Calu3 (cell line): ENCODE data around the gene NEDD4L. TPM values are rescaled to one million over a fixed set of nuclear protein-coding genes. Genes with fewer than 3 reads are reported as not detected.
A peak's percentile ranks its signal among the peaks of the same experiment; 100 is the strongest.

Experiments used
- BruUV-seq: library from RNA; stranded (reverse); fragments of 400-500 nt; replicated peaks from 2 replicates; lab custom pipeline; 2021; lab: Mats Ljungman, UMichigan
- CTCF ChIA-PET: fragments of 300-600 bp; sonication (Branson Sonifier 250); formaldehyde crosslinking; loops from one replicate; lab custom pipeline; 2022; ENCODE audit warnings: antibody characterized with exemption; lab: Charles Lee
- DNase-seq: peaks from one replicate; pipeline ENCODE4 v3.0.0; 2022
- H3K27ac Mint-ChIP-seq: one replicate; pipeline ENCODE4 v1.8.0; 2022; ENCODE audit warnings: mixed read lengths; ENCODE audit not compliant: unreplicated experiment
- H3K27me3 Mint-ChIP-seq: one replicate; pipeline ENCODE4 v1.8.0; 2022; ENCODE audit warnings: mixed read lengths; ENCODE audit not compliant: unreplicated experiment
- H3K36me3 Mint-ChIP-seq: one replicate; pipeline ENCODE4 v1.8.0; 2022; ENCODE audit warnings: mild to moderate bottlenecking, moderate library complexity, mixed read lengths; ENCODE audit not compliant: insufficient read depth, unreplicated experiment
- H3K4me1 Mint-ChIP-seq: one replicate; pipeline ENCODE4 v1.8.0; 2022; ENCODE audit warnings: mild to moderate bottlenecking, low read depth, mixed read lengths; ENCODE audit not compliant: unreplicated experiment
- H3K4me3 Mint-ChIP-seq: one replicate; pipeline ENCODE4 v1.8.0; 2022; ENCODE audit warnings: mild to moderate bottlenecking, low read depth, moderate library complexity, mixed read lengths; ENCODE audit not compliant: unreplicated experiment
- H3K9me3 Mint-ChIP-seq: one replicate; pipeline ENCODE4 v1.8.0; 2022; ENCODE audit warnings: low read depth, mixed read lengths; ENCODE audit not compliant: unreplicated experiment
- CTCF ChIP-seq: fragments of 200-600 bp; IDR thresholded peaks from one replicate; pipeline ENCODE4 v1.8.0; 2022; ENCODE audit warnings: antibody characterized with exemption; ENCODE audit not compliant: unreplicated experiment
- intact Hi-C: fragments of 100-400 bp; cut with micrococcal nuclease; formaldehyde crosslinking; loops from one replicate; pipeline ENCODE4 v1.10.0; 2022; ENCODE audit not compliant: unreplicated experiment
- total RNA-seq: library from RNA; stranded (reverse); gene quantifications from 2 replicates; pipeline ENCODE4 v1.2.3, GENCODE V29; 2022

NEDD4L gene
- total RNA-seq, 1 experiment from 2014 or later = 213 TPM

- peak overlapping the region; percentile 30 for H3K27ac Mint-ChIP-seq
- intact Hi-C loops = no loop called here
- DNase-seq = no peak
- H3K4me1 Mint-ChIP-seq = peaks cover 43% of the 10 kb centered on the region
- H3K9me3 Mint-ChIP-seq = no peaks in the 10 kb centered on the region
- no peak for TF ChIP-seq CTCF
- H3K36me3 Mint-ChIP-seq = peaks cover 48% of the 10 kb centered on the region
- CTCF ChIA-PET = no interaction called here
- no peaks in the 10 kb centered on the region for H3K27me3 Mint-ChIP-seq
- BruUV-seq = no TSS peak
- no peak overlapping the region for H3K4me3 Mint-ChIP-seq
Measured at GRCh38 chr18:58243401-58243800, 199.4 kb downstream of the NEDD4L start.

- no peaks in the 10 kb centered on the region for H3K27me3 Mint-ChIP-seq
- no peak for DNase-seq
- no peak overlapping the region for H3K4me3 Mint-ChIP-seq
- peaks cover 38% of the 10 kb centered on the region for H3K36me3 Mint-ChIP-seq
- no TSS peak for BruUV-seq
- no peak for TF ChIP-seq CTCF
- H3K9me3 Mint-ChIP-seq = no peaks in the 10 kb centered on the region
- CTCF ChIA-PET = no interaction called here
- peaks cover 8% of the 10 kb centered on the region for H3K4me1 Mint-ChIP-seq
- intact Hi-C loops = no loop called here
- no peak overlapping the region for H3K27ac Mint-ChIP-seq
Measured at GRCh38 chr18:58247363-58247834, 203.4 kb downstream of the NEDD4L start.

DNA sequence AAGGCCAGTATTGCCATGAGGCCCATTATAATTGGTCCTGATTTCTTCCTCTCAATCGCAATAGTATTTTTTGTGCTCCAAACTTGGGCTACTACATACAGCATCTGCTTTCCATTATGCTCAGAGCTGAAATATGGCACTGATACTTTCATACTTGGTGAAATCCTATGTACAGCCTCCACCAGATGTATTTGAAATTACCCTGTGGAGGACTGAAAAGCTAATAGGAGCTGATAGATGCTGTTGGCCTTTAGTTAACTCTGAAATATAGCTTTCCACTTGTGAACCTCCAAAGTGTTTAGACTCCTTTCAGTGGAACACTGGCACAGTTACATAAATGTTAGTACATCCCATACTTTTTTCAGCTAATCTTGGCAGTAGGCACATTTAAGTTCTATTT is 205.7 kb downstream of the NEDD4L start:
- intact Hi-C loops = no loop called here
- no peak overlapping the region for H3K4me3 Mint-ChIP-seq
- BruUV-seq = no TSS peak
- H3K36me3 Mint-ChIP-seq = peaks cover 33% of the 10 kb centered on the region
- no peak for TF ChIP-seq CTCF
- CTCF ChIA-PET = interaction anchor here (0.6 to 1.3 kb wide), 3 partner anchors 9 to 527 kb away, joined by 3 to 4 read pairs (median 3); no protein-coding TSS in a partner anchor
- no peaks in the 10 kb centered on the region for H3K9me3 Mint-ChIP-seq
- no peaks in the 10 kb centered on the region for H3K27me3 Mint-ChIP-seq
- no peak overlapping the region for H3K27ac Mint-ChIP-seq
- no peak for DNase-seq
- peaks cover 8% of the 10 kb centered on the region for H3K4me1 Mint-ChIP-seq

- Mint-ChIP-seq H3K9me3 (no peaks in the 10 kb centered on the region), H3K4me3 (no peak overlapping the region), H3K36me3 (peaks cover 35% of the 10 kb centered on the region), H3K27ac (no peak overlapping the region), H3K4me1 (peaks cover 8% of the 10 kb centered on the region), H3K27me3 (no peaks in the 10 kb centered on the region)
- DNase-seq = no peak
- CTCF ChIA-PET = no interaction called here
- intact Hi-C loops = no loop called here
- BruUV-seq = no TSS peak
- TF ChIP-seq CTCF = no peak
Measured at GRCh38 chr18:58251416-58251815, 207.4 kb downstream of the NEDD4L start.
